Right hindlimb (tissue), 1 donor: ENCODE data around the gene SHF.
A peak's percentile ranks its signal among the peaks of the same experiment; 100 is the strongest.

Experiments
- DNase-seq: peaks from one replicate; pipeline ENCODE4 v3.0.0-alpha.2; 2018

SHF gene

GRCh38 chr15:45199136-45199810 is 11.5 kb upstream of the SHF start:
- peak; percentile 39 for DNase-seq

GRCh38 chr15:45198337-45199135 is 10.8 kb upstream of the SHF start:
- peak; percentile 98 for DNase-seq

GRCh38 chr15:45197512-45197911 is 9.7 kb upstream of the SHF start:
- DNase-seq, result no peak

GRCh38 chr15:45187578-45187893 is 230 bp downstream of the SHF start:
- DNase-seq, result peak; percentile 53

GRCh38 chr15:45186771-45187577 is 792 bp downstream of the SHF start:
- DNase-seq, result no peak

GRCh38 chr15:45185903-45186770 is 1.6 kb downstream of the SHF start:
- no peak for DNase-seq

- DNase-seq, result no peak
Observed at GRCh38 chr15:45185069-45185779, 2.5 kb downstream of the SHF start.

GRCh38 chr15:45184562-45185041 is 3.2 kb downstream of the SHF start:
- DNase-seq, result no peak

- DNase-seq, result no peak
Observed at GRCh38 chr15:45183511-45183910, 4.3 kb downstream of the SHF start.

- DNase-seq, result no peak
Observed at GRCh38 chr15:45182996-45183395, 4.8 kb downstream of the SHF start.

- DNase-seq, result no peak
Observed at GRCh38 chr15:45181491-45182285, 6.1 kb downstream of the SHF start.

GRCh38 chr15:45180648-45181436 is 6.9 kb downstream of the SHF start:
- no peak for DNase-seq

- DNase-seq, result no peak
Observed at GRCh38 chr15:45180201-45180600, 7.6 kb downstream of the SHF start.

GRCh38 chr15:45179221-45179985 is 8.4 kb downstream of the SHF start:
- no peak for DNase-seq

- DNase-seq, result no peak
Observed at GRCh38 chr15:45177285-45177684, 10.5 kb downstream of the SHF start.

GRCh38 chr15:45174577-45174976 is 13.2 kb downstream of the SHF start:
- no peak for DNase-seq

GRCh38 chr15:45174069-45174468 is 13.7 kb downstream of the SHF start:
- no peak for DNase-seq

- no peak for DNase-seq
Observed at GRCh38 chr15:45171912-45172311, 15.9 kb downstream of the SHF start.
